Globus pallidus (tissue), 1 donor: Measurements from ENCODE around the gene RNASEH2B.

Source experiments
- DNase-seq: peaks from one replicate; pipeline ENCODE4 v3.0.0-alpha.2; 2015; ENCODE audit warnings: low spot score

RNASEH2B gene

DNA sequence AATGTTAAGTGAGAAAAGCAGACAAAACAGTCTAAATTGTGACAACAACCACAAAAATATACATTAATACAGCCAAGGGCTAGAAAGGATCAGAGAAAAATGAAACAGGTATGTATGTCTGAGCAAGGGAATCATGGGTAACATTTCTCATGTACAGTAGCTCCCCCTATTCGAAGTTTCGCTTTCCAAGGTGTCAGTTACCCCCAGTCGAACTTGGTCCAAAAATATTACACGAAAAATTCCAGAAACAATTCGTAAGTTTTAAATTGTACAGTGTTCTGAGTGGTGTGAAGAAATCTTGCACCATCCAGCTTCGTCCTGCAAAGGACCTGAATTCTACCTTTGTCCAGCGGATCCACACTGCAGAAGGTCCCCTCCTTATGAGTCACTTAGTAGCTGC is 1.8 kb upstream of the RNASEH2B start:
- DNase-seq = no peak

DNA sequence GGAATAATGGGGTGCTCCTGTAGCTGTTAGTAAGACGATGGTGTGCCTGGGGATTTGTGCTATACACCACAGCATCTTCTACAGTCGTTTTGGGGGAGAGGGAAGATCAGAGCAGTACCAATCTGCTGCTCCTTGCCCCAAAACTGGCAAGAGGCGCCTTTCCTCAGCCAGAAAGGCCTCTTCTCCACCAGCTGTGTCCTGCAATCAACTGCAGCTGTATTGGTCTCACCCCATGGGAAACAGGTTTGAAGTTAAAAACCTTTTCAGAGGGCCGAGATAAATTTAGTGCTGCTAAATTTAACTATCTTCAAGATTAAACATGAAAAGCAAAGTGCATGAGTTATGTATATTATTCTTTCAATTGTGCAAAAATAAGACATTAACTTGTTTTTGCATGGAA is 1.2 kb upstream of the RNASEH2B start:
- DNase-seq = no peak

DNA sequence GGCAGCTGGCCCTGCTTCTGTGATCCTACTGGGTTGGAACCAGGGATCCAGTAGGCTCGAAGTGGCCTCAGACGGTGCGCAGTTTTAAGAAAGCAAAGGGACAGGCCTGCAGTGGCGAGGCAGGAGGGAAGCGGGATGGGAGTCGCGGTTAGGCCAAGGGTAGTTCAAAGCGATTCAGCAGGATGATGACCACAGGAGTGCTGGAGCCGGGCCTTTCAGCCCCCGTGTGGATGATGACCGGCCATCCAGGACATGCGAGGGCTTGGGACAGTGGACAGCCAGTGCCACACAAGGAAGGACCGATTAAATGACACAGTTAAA is 854 bp downstream of the RNASEH2B start:
- no peak for DNase-seq

DNA sequence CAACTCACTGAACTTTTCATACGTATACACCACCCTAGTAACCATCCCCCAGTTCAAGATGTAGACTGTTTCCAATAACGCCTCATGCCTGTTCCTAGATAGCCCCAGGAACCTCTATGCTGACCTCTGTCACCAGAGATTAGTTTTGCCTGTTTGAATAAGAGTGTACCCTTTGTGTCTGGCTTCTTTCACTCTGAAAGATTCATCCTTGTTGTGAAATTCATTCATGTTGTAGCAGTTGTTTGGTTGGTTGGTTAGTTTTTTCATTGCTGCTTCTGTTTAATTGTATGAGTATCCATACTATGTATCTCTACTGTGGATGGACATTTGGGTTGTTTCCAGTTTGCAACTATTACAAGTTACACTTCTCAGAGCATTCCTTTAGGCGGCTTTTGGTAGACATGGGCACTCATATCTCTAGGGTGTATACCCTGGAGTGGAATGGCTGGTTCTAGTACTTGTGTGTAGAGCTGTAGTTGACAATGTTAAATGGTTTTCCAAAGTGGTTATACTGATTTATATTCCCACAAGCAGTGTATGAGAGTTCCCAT is 1.6 kb downstream of the RNASEH2B start:
- DNase-seq = no peak

DNA sequence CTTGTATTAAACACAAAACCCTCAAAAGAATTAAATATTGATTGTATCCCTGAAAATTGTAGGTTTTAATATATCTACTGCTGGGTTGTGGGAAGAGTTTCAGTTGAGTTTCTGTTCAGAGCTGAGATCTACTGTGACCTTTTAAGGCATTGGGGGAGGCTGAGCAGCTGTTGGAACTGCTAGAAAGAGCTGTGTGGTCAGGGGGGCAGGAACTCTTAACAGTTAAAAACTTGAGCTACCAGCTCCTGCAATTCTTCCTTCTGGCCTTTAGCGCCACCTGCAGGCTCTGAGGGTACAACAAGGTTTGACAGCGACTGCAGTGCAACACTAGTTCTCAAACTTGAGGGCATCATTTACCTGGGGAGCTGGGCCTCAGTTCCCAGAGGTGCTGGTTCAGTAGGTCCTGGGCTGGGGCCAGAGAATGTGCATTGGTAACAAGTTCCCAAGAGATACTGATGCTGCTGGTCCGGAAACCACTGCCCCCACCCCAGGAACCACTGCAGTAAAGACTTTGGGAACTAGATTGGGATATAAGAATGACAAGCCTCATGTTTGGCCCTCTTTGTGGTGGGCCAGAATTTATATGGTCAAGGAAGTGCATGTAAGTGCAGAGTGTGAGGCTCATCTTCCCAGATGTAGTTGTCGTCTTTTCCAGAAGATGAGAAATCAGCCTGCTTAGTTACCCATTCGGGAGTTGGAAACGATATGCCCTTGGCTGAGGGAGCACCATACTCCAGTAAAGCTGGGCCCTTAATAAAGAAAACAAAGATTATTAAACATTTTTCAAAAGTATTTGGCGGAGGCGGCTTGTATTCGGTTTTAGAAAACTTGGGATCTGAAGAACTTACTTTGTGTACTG is 2.6 kb downstream of the RNASEH2B start:
- peak; percentile 75 for DNase-seq

DNA sequence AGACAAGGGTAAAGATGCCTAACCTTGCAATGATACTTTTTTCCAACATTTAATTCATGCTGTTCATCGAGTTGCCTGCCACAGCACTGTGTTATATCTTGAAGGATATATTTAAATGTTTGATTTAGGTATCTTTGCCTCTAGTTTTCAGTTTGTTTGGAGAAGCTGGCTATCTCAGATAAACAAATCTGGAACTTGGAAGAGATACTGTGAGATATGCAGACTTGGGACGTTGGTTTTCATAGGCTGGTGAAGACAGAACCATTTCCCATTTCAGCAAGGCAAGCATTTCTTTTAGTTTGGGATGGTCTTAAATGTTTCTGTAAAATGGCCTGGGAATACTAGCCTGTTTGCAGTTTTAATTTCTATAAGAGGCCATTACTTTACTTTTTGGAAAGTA is 3.3 kb downstream of the RNASEH2B start:
- DNase-seq = no peak

DNA sequence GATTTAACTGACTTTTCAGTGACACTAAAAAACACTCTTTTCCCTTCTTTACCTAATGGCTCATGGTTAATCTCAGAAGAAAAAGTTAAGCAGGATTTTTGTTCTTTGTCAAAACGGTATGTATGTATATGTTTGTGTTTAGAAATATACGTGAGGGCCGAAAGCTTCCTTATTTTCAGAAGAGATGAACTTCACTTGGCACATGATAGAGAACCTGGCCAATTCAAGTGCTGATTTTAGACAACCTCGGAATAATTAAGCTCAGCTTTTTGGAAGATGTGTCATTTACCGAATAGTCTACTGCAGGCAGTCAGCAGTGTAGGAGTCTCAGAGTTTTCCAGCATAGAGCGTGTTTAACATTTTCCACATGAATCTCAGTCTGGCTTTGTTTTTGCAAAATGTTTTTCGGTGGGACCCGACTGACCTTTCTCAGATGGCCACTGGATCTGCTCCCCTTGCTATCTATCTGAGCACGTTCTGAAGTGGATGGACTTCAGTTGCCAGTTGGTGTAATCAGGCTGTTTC is 4.6 kb downstream of the RNASEH2B start:
- DNase-seq = no peak

DNA sequence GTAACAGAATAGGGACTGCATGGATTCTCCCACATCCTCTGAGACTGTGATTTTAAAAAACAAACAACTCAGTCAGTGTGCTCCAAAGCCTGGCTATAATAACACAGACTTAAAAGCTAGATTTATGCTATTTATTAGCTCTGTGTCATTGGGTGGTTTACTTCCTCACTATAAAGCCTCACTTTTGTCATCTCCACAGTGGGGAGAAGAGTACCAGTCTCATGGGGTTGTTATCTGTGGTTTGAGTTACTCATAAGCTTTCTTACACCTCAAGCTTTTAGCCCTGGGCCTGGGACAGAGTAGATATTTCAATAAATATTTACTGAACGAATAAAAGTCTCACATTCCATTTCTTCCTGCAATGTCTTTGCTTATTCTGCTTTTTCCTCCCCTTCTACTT is 5.3 kb downstream of the RNASEH2B start:
- no peak for DNase-seq

DNA sequence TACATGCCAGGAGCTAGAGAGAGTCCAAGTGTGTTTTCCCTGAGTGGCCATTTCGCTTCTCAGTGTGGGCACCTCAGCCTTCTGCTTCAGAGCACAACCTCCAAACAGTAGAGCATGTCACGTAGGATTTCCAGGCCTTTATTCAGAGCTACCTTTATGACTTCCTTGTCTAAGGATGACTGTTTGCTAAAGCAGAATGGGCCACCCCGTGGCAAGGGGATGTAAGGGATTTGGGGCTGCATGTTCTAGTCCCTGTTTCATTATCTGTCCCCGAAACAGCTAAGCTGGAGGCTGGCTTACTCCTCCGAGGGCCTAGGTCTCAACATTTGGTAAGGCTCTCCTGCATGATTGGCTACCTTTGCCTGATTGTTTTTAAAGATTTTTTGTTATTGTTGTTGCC is 6.0 kb downstream of the RNASEH2B start:
- no peak for DNase-seq

DNA sequence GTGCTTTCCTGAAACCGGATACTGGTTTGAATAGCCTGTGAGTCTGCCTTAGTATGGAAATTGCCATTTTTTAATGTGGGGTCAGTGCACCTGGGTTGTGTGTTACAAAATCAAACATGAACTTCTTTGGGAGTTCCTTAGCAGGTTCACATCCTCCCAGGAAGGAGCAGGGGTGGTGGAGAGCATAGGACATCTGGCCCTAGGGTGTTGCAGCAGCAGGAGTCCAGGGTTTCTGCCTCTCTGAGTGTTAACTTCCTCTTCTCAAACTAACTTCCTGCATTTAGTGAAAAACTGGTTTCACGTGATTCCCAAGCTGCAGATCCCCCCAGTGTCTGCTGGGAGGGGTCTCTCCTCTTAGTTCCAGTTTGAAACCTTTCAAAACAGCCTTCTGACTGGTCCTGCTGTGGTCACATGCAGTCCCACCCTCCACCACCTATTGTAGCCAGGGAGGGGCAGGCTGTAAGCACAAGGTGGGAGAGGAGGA is 7.2 kb downstream of the RNASEH2B start:
- peak; percentile 54 for DNase-seq

DNA sequence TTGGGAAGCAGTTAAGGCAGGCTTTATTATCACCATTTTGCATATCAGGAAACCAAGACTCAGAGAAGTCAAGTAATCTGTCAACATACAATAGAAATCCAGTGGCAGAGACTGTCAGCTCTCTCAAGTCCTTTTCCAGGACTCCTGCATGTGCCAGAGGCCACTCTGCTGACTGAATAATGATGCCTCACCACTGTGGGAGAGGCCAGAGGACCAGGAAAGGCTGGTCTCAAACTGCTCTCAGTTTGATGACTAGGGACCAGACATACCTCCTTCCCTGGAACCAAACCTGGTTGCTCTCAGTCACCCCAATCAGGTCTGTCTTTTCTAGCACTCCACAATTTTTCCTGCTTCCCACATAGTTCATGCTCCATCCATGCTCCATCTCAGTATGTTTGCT is 8.0 kb downstream of the RNASEH2B start:
- DNase-seq = no peak

DNA sequence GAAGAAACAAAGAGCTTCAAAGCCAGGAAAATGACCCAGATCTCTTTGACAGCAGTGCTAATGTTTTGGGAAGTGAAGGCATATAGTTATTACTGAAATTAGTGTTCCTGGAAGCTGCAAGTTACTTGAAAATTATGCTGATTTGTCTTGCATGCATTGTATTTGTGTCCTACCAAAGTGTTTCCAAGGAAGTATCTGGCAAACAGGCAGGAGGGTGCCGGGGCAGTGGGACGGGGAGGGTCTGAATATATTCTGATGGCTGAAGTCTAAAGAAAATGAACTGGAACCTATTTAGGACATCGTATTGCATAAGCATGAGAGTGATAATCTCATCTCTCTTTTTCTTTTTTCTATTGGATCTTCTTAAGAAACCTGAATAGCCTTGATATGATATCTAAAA is 9.0 kb downstream of the RNASEH2B start:
- no peak for DNase-seq

DNA sequence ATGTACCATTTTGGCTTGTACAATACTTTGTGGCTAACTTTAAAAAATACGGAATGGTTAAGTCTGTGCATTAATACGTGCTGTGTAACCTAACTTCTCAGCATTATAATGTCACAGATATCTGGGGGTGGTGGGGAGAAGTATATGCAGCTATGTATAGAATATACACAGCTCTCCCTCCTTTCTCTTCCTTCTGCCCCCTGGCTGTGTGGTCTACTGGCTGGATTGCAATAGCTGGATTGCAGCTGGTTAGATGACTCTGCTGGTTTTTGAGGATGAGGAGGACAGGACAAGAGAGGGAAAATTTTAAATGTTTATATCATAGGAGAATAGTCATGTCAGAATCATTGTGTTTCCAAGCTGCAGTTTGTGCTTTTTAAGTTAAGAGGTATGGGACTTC is 9.7 kb downstream of the RNASEH2B start:
- DNase-seq = no peak

DNA sequence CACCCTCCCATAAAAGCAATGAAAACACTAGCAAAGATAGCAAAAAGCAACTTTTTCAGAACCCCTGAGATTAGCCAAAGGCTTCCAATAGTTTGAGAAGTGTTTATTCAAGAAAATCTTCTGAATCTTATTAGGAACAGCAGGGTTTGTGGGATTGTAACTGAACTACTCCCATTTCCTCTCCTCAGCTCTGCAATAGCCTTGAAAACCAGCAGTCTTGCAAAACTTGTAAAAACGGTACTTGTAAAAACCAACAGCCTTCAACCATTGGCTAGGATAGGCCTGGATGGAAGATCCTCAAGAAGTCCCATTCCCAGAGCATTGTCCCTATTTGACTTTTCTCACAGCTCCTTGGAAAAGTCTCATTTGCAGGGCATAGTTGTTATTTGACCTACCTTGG is 12.1 kb downstream of the RNASEH2B start:
- DNase-seq = no peak

DNA sequence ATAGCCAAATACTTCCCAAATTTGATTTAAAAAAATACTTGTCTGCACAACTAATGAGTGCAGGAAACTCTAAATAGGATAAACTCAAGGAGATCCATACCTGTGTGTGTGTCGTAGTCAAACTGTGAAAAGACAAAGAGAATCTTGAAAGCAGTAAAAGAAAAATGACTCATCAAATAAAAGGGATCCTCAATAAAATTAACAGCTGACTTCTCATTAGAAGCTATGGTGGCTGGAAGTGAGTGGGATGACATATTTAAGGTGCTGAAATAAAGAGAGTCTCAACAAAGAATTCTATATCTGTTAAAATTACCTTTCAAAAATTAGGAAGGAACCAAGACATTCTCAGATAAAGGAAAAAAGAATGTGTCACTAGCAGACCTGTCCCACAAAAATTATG is 13.7 kb downstream of the RNASEH2B start:
- DNase-seq = no peak

DNA sequence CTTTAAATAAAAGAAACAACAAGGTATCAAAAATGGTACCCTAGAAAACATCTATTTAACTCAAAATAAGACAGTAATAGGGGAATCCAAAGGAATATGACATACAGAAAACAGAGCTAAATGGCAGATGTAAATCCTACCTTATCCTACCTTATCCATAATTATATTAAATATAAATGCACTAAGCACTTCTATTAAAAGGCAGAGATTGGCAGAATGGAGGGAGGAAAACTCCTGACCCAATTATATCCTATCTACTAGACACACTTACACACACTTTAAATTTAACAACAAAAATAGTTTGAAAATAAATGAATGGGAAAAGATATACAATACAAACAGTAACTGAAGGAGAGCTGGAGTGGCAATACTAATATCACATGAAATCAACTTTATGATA is 14.4 kb downstream of the RNASEH2B start:
- no peak for DNase-seq

DNA sequence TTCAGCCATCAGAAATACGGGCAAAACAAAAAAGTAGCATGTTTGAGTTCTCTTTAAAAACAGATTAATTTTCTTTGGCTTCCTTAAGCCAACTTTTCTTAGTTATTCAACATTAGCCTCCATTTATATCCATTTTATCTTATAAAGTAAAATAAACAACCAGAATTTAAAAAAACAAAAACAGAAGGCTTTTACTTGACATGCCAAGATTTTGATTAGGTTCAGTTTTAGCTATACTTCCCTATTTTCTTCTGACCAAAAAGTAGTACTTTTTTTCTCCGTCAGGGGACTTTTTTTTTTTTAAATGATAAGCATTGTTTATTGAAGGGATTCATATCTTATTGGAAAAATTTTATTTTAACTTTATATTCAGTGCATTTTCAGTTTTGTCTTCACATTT is 18.1 kb downstream of the RNASEH2B start:
- no peak for DNase-seq

DNA sequence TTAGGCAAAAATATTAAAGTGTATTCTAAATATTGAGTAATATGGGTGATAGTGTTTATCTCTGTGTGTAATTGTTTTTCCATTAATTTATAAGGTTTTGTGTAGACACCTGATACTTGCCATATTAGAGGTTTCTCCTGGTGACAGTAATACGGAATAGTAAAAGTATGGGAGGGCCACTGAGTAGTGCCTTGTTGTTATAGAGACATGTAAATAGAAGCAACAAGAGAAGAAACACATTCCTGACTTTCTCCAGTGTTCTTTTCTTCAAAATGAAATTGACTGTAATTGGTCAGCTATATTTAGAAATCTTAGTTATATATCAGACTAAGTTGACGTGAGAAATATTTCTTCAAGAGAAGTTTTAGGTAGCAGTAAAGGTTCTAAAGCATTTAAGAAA is 18.5 kb downstream of the RNASEH2B start:
- DNase-seq = no peak

DNA sequence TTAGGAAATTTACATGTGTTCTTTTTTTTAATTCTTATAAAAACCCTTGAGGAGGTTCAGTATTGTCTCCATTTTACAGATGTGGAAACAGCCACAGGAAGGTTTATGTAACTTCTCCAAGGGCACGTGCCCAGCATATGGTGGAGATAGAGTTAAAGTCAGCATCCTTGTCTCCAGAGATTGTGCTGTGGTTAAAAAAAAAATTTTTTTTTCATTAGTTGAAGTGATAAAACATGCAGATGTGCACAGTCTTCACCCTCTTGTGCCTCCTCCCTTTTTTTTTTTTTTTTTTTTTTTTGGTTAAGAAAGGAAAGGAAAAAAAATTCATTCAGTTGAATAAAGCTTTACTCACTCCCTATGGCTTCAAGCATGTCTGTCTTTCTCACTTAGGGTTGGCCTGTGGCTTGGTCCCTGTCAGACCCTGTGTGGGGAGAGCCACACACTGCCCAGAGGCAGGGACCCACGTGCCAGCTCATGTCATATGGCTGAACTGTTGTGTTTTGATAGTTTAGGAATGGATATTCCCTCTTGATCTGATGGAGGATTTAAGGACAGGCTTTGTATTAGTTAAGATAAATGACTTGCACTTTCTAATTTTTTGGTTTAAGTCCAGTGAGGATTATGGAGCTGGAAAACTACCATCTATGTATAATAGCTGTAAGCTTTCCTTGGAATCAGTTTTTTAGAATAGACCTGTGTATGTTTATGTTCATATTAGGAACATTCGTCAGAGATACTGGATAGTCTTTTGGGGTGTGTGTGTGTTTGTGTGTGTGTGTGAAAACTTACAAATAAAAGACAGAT is 19.3 kb downstream of the RNASEH2B start:
- DNase-seq = no peak

DNA sequence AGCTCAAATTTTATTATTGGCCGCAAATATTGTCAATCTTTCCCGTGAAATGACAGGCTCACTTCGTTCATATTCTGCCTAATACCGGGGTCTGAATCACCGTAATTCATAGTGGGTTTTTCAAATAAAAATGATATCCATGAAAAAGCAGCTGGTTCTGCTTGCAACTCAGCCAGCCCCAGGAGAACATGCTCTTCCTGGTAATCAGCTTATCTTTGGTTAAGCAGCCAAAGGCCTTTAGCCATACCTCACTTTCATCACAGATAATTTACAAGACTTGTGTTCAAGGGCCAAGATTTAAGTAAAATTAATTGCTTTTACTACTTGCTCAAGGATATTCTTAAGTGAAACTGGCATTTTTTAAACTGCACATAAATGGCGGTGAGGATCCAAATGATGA is 22.5 kb downstream of the RNASEH2B start:
- DNase-seq = no peak

DNA sequence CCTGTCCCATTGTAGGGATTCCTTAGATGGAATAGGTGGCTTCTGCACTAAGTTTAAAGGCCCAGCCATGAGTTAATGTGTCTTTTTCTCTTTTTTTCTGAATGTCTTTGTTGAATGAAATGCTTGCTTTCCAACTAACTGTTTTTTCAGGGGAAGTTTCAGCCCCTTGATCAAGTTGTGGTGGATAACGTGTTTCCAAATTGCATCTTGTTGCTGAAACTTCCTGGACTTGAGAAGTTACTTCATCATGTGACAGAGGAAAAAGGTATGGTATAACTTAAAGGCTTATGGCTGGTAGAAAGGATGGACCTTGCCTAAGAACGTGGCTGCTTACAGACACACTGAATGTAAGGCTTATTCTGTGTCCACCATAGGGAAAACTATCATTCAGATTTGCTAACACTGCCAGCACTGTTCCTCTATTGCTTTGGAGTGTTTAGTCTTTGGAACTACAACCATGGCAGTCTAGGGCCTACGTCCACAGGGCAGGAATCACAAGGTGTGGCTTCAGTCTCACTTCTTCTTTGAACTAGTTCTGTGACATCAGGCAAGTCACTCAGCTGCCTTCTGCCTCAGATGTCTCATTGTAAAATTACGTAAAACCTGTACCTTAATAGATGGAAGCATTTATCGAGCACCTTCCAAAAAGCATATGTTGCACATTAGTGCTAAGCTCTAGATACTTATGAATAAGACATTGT is 25.3 kb downstream of the RNASEH2B start:
- DNase-seq = no peak

DNA sequence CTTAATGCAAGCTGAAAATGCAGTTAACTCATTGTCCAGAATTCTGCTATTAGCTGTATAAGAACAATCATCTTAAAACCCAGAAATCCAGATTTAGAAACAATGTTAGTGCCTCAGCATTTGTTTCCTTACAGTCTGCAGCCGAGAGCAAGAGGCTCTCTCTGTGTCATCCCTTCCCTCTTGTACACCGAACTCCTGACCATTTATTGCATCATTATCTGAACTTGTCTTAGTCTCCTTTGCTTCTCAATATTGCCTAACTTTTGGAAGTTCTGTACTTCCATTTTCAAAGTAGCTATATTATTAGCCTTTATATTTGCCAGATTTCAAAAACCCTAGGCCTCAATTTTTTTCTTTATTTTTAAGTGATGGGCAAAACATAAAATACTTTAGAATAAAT is 27.1 kb downstream of the RNASEH2B start:
- DNase-seq = no peak
